ENCODE results near the gene NR2C2AP. TPM values are rescaled to one million over a fixed set of nuclear protein-coding genes. Genes with fewer than 3 reads are reported as not detected.

NR2C2AP gene
- total and polyA plus RNA-seq, 2 of the 13 experiments (the other 11 are each of a cell fraction or from before 2014, with no cell fraction given): 12.2 to 26.8 TPM

- Histone ChIP-seq H3K4me2 (ENCODE audit: low read depth, low read length) (no peak overlapping the region), H3K4me3 (replicated peaks in 1 of 3; ENCODE audit: insufficient read depth in 1 of 3, low read depth in 2 of 3, low read length in 3 of 3) (no peak overlapping the region), H3K79me2 (ENCODE audit: insufficient read depth, low read length) (no peaks in the 10 kb centered on the region), H3K9me3 (ENCODE audit: low read length) (peaks cover 2% of the 10 kb centered on the region; the same call in 1 of the 2 replicates), H3K36me3 (replicated peaks in 1 of 2; ENCODE audit: control insufficient read depth in 1 of 2, insufficient read depth in 2 of 2, low read length in 2 of 2) (no peaks in the 10 kb centered on the region), H3K27ac (ENCODE audit: extremely low read length, insufficient read depth, low read length) (no peak overlapping the region), H3K4me1 (ENCODE audit: insufficient read depth, low read length) (no peaks in the 10 kb centered on the region), H4K20me1 (ENCODE audit: insufficient read depth, low read length) (no peaks in the 10 kb centered on the region), H2AFZ (ENCODE audit: low read length) (no peak overlapping the region), H3K27me3 (ENCODE audit: control insufficient read depth in 1 of 2, insufficient read depth in 2 of 2, low read length in 2 of 2) (0 out of 5 replicates have a peak, but pooled peaks cover 0 to 9% of the 10 kb centered on the region in 2 experiments), H3K9ac (ENCODE audit: insufficient read depth, low read depth, low read length) (no peak overlapping the region)
- in situ Hi-C loops (cut with HindIII; ENCODE audit: extremely low pct_ligation_motif_present, low pct_unique_long_range_greater_than_20kb) (no loop called here), intact Hi-C loops (cut with micrococcal nuclease; ENCODE audit: unreplicated experiment) (no loop called here)
- ATAC-seq (no peak), FAIRE-seq (no peak), DNase-seq (ENCODE audit: low spot score) (no peak)
- POLR2A ChIA-PET: no interaction called here
- no TSS peak for BruUV-seq (replicated peaks)
- CTCF ChIA-PET (ENCODE audit: low intra/inter-chr PET ratio, low total read pairs): no interaction called here
- TF ChIP-seq ZNF670 (CRISPR knock-in tag; IDR thresholded peaks at IDR 0.05; ENCODE audit: borderline replicate concordance): no peak
- TF ChIP-seq NBN (conservative IDR thresholded peaks at IDR 0.05): 0 out of 2 replicates have a peak, but pooled peaks have one; percentile 59
Measured at GRCh38 chr19:19239675-19240074, 36.5 kb upstream of the NR2C2AP start.

GRCh38 chr19:19238126-19238894 is 35.1 kb upstream of the NR2C2AP start:
- FAIRE-seq (no peak), DNase-seq (ENCODE audit: low spot score) (no peak), ATAC-seq (no peak)
- BruUV-seq (replicated peaks): no TSS peak
- peaks cover 11% of the 10 kb centered on the region; the same call in 1 of the 2 replicates for H3K9me3 ChIP-seq (ENCODE audit: low read length)
- H3K9ac ChIP-seq (ENCODE audit: insufficient read depth, low read depth, low read length): no peak overlapping the region
- H2AFZ ChIP-seq (ENCODE audit: low read length): no peak overlapping the region
- no peaks in the 10 kb centered on the region for H3K36me3 ChIP-seq (replicated peaks in 1 of 2; ENCODE audit: control insufficient read depth in 1 of 2, insufficient read depth in 2 of 2, low read length in 2 of 2)
- H3K27ac ChIP-seq (ENCODE audit: extremely low read length, insufficient read depth, low read length): no peak overlapping the region
- no peak overlapping the region for H3K4me2 ChIP-seq (ENCODE audit: low read depth, low read length)
- peaks cover 0 to 9% of the 10 kb centered on the region in 2 experiments; a peak in 1 of 5 replicates for H3K27me3 ChIP-seq (ENCODE audit: control insufficient read depth in 1 of 2, insufficient read depth in 2 of 2, low read length in 2 of 2)
- H3K4me3 ChIP-seq (replicated peaks in 1 of 3; ENCODE audit: insufficient read depth in 1 of 3, low read depth in 2 of 3, low read length in 3 of 3): no peak overlapping the region
- no peaks in the 10 kb centered on the region for H3K4me1 ChIP-seq (ENCODE audit: insufficient read depth, low read length)
- ChIA-PET POLR2A (no interaction called here), CTCF (ENCODE audit: low intra/inter-chr PET ratio, low total read pairs) (no interaction called here)
- 37% methylated on average over 9 of the region's 18 CpGs for WGBS (ENCODE audit: low lambda C conversion rate)
- H3K79me2 ChIP-seq (ENCODE audit: insufficient read depth, low read length): no peaks in the 10 kb centered on the region
- in situ Hi-C loops (cut with HindIII; ENCODE audit: extremely low pct_ligation_motif_present, low pct_unique_long_range_greater_than_20kb): no loop called here
- intact Hi-C loops (cut with micrococcal nuclease; ENCODE audit: unreplicated experiment): no loop called here
- no peak for TF ChIP-seq ZFP36L2 (CRISPR knock-in tag; IDR thresholded peaks at IDR 0.05)
- no peaks in the 10 kb centered on the region for H4K20me1 ChIP-seq (ENCODE audit: insufficient read depth, low read length)

All from HepG2 (cell line).